GM23248 (cell line): Measurements from ENCODE around the gene MARK3.

Experiments
- EZH2 ChIP-seq: fragments of 200-600 bp; sonication (generic); IDR thresholded peaks from 2 replicates; pipeline ENCODE4 v1.6.1; 2018; ENCODE audit warnings: antibody characterized with exemption, mild to moderate bottlenecking; ENCODE audit not compliant: insufficient read depth, poor library complexity, severe bottlenecking
- EZH2phosphoT487 ChIP-seq: fragments of 200-600 bp; sonication (generic); IDR thresholded peaks from 2 replicates; pipeline ENCODE4 v1.6.1; 2018; ENCODE audit warnings: antibody characterized with exemption, moderate library complexity, mild to moderate bottlenecking, low read depth; ENCODE audit not compliant: insufficient read depth

GRCh38 chr14:103448097-103448496, 62.9 kb downstream of the MARK3 start:
- no peak for TF ChIP-seq EZH2
- TF ChIP-seq EZH2phosphoT487 = no peak
